HepG2 (cell line): ENCODE results near the gene STIM2.

Source experiments
- CTCF ChIP-seq: sonication (generic); formaldehyde crosslinking; IDR thresholded peaks from 2 replicates; pipeline ENCODE4 v1.5.0; 2020; ENCODE audit warnings: mild to moderate bottlenecking, missing genetic modification reagents, moderate library complexity
- HOMEZ ChIP-seq: IDR thresholded peaks from 2 replicates; pipeline ENCODE4 v1.6.1; 2016; ENCODE audit warnings: low read depth
- REST ChIP-seq, 2 experiments: IDR thresholded peaks; 2 replicates each; pipeline ENCODE4 v1.6.1; 2011 to 2012; ENCODE audit warnings: low read length in 2 of 2, borderline replicate concordance in 1 of 2, low read depth in 1 of 2, mild to moderate bottlenecking in 1 of 2, moderate library complexity in 1 of 2
- ZNF143 ChIP-seq: sonication (generic); formaldehyde crosslinking; IDR thresholded peaks from 2 replicates; pipeline ENCODE4 v1.4.0; 2020; ENCODE audit warnings: missing genetic modification reagents

GRCh38 chr4:27005905-27006590, 145.4 kb downstream of the STIM2 start:
- TF ChIP-seq ZNF143 (no peak), REST (IDR thresholded peaks at IDR 0.05; ENCODE audit: borderline replicate concordance in 1 of 2, low read depth in 1 of 2, low read length in 2 of 2) (no peak), HOMEZ (CRISPR knock-in tag) (no peak), CTCF (CRISPR knock-in tag) (no peak)
